SH-SY5Y (cell line): ENCODE results near the gene FAM229B.

Source experiments
- GATA2 ChIP-seq: IDR thresholded peaks from 2 replicates; pipeline ENCODE4 v1.6.1; 2011; ENCODE audit warnings: mild to moderate bottlenecking, low read depth, low read length
- GATA3 ChIP-seq: IDR thresholded peaks from 2 replicates; pipeline ENCODE4 v1.6.1; 2011; ENCODE audit warnings: low read depth, mild to moderate bottlenecking, low read length, moderate library complexity

The FAM229B gene

GRCh38 chr6:112051251-112051740, 36.1 kb upstream of the FAM229B start:
- TF ChIP-seq GATA2 = peak; percentile 38

- TF ChIP-seq GATA2 (no peak), GATA3 (no peak)
Measured at GRCh38 chr6:112054001-112054400, 33.4 kb upstream of the FAM229B start, which contains the start of gene CCN6. CCN6 (plus strand) TSS chr6:112054104; CDS start chr6:112054358, 254 bp downstream.

- no peak for TF ChIP-seq GATA3
- TF ChIP-seq GATA2 = no peak
Measured at GRCh38 chr6:112054555-112055190, 32.7 kb upstream of the FAM229B start.

GRCh38 chr6:112058243-112059032, 29.0 kb upstream of the FAM229B start:
- TF ChIP-seq GATA3 (no peak), GATA2 (no peak)

GRCh38 chr6:112061605-112062004, 25.8 kb upstream of the FAM229B start:
- TF ChIP-seq GATA3 (no peak), GATA2 (no peak)

- TF ChIP-seq GATA3 (no peak), GATA2 (no peak)
Measured at GRCh38 chr6:112062966-112063365, 24.4 kb upstream of the FAM229B start.

- no peak for TF ChIP-seq GATA3
- no peak for TF ChIP-seq GATA2
Measured at GRCh38 chr6:112065426-112065986, 21.9 kb upstream of the FAM229B start.

- no peak for TF ChIP-seq GATA3
- TF ChIP-seq GATA2 = no peak
Measured at GRCh38 chr6:112066606-112067005, 20.8 kb upstream of the FAM229B start.

- TF ChIP-seq GATA3 = no peak
- TF ChIP-seq GATA2 = no peak
Measured at GRCh38 chr6:112081569-112081968, 5.8 kb upstream of the FAM229B start.

- no peak for TF ChIP-seq GATA2
- TF ChIP-seq GATA3 = no peak
Measured at GRCh38 chr6:112085286-112086065, 1.9 kb upstream of the FAM229B start.

- peak; percentile 41; the same call in 1 of the 2 replicates for TF ChIP-seq GATA3
- no peak; the same call in 1 of the 2 replicates for TF ChIP-seq GATA2
Measured at GRCh38 chr6:112086744-112087135, 651 bp upstream of the FAM229B start.

- no peak for TF ChIP-seq GATA3
- no peak for TF ChIP-seq GATA2
Measured at GRCh38 chr6:112087916-112088315, 525 bp downstream of the FAM229B start.

GRCh38 chr6:112096901-112097300, 9.5 kb downstream of the FAM229B start:
- TF ChIP-seq GATA3 (no peak), GATA2 (no peak)

GRCh38 chr6:112100561-112100960, 13.2 kb downstream of the FAM229B start:
- TF ChIP-seq GATA2 (no peak), GATA3 (no peak)

GRCh38 chr6:112106562-112106961, 19.2 kb downstream of the FAM229B start:
- TF ChIP-seq GATA3 = no peak
- TF ChIP-seq GATA2 = no peak
